Heart left ventricle (tissue), 16 donors: Measurements from ENCODE around the gene CEP128. TPM values are rescaled to one million over a fixed set of nuclear protein-coding genes. Genes with fewer than 3 reads are reported as not detected.

Source experiments
- ATAC-seq, 4 donors: fragments of 200-7000 bp; cut with Tn5 transposase; one replicate each; pipeline ENCODE4 v1.9.1; 2020 to 2022; ENCODE audit warnings: moderate library complexity in 4 of 4, mild to moderate bottlenecking in 3 of 4, moderate number of reproducible peaks in 1 of 4
- DNase-seq, 5 donors: peaks; one replicate each; pipeline ENCODE4 v3.0.0-alpha.2; 2020
- H3K27ac ChIP-seq, 12 donors: fragments of 200-600 bp; sonication (generic) in 4 of 12; one replicate each; pipeline versions ENCODE4 v1.5.0 to v1.8.0; 2016 to 2022; ENCODE audit warnings: mild to moderate bottlenecking in 2 of 12
- H3K27me3 ChIP-seq, 9 donors: fragments of 200-600 bp; sonication (generic) in 2 of 9; one replicate each; pipeline versions ENCODE4 v1.5.1 to v1.8.0; 2016 to 2022; ENCODE audit warnings: mild to moderate bottlenecking in 3 of 9
- H3K36me3 ChIP-seq, 9 donors: fragments of 200-600 bp; sonication (generic) in 2 of 9; one replicate each; pipeline versions ENCODE4 v1.5.0 to v1.8.0; 2018 to 2022; ENCODE audit warnings: mild to moderate bottlenecking in 2 of 9
- H3K4me1 ChIP-seq, 12 donors: fragments of 200-600 bp; sonication (generic) in 4 of 12; one replicate each; pipeline versions ENCODE4 v1.5.0 to v1.8.0; 2016 to 2022; ENCODE audit warnings: mild to moderate bottlenecking in 3 of 12
- H3K4me3 ChIP-seq, 12 donors: fragments of 200-600 bp; sonication (generic) in 4 of 12; one replicate each; pipeline versions ENCODE4 v1.5.0 to v1.8.0; 2017 to 2022; ENCODE audit warnings: mild to moderate bottlenecking in 9 of 12, moderate library complexity in 4 of 12
- H3K9me3 ChIP-seq, 12 donors: fragments of 200-600 bp; sonication (generic) in 4 of 12; one replicate each; pipeline versions ENCODE4 v1.5.0 to v1.8.0; 2016 to 2022; ENCODE audit warnings: mild to moderate bottlenecking in 1 of 12
- POLR2A ChIP-seq, 2 donors: fragments of 450-650 bp; IDR thresholded peaks; one replicate each; pipeline ENCODE4 v1.6.1; 2017; ENCODE audit warnings: antibody characterized with exemption in 2 of 2, mild to moderate bottlenecking in 2 of 2, moderate library complexity in 2 of 2
- WGBS, 4 donors: extraction: QIAGEN DNeasy Blood & Tissue Kit in 2 of 4; methylation state at CpG; one replicate each; pipeline versions ENCODE4 v1.1.5 to v1.1.7; 2013 to 2018; 5-methylcytosine and 5-hydroxymethylcytosine counted together
- intact Hi-C, 10 donors: fragments of 100-400 bp; cut with DNase I; formaldehyde crosslinking; loops; one replicate each; pipeline versions ENCODE4 v1.11.1 to v1.14.2; 2022
- polyA plus RNA-seq, 2 donors: library from polyadenylated mRNA; stranded (reverse); fragments of 200-250 nt; gene quantifications; one replicate each; pipeline ENCODE4 v1.2.3, GENCODE V29; 2013
- total RNA-seq, 9 donors: library from RNA; depleted of rRNA in 2 of 9; stranded (reverse); fragments of >200 nt in 2 of 9; fragmentation: NEBNext Ultra II Directional in 3 of 9; extraction: Animal tissue kit (Norgen Biotek cat#: 25700) in 3 of 9; gene quantifications; one replicate each; pipeline versions ENCODE4 v1.1.0 to v1.2.4, GENCODE V29; 2016 to 2023
- TF ChIP-seq, protein P1 (sequence below), 12 donors: fragments of 200-600 bp; sonication (generic) in 4 of 12; IDR thresholded peaks; one replicate each; pipeline versions ENCODE4 v1.5.0 to v1.8.0; 2018 to 2022; ENCODE audit warnings: antibody characterized with exemption in 12 of 12, mild to moderate bottlenecking in 5 of 12
- donor health status: ischemic (EF 13 %, LVEDD 7.1; RV severe dilation, severe dysfunction).
- donor health status: healthy with polysubstance abuse.
- donor health status: DM: no; HTN: yes; CAD: no.
- donor health status: DM: no; HTN: no; CAD: no.
- donor health status: ischemic (EF 25% LVEDD 6.9; RV normal size, moderate dysfunction).
- donor health status: ischemic (EF 25% LVEDD 5.7; RV mildly dilated, moderate dysfunction).
- donor health status: healthy.
- donor health status: DM: yes; HTN: yes; CAD: no.
- donor health status: ischemic (EF 35%, LVEDD 5.7; RV mildly dilated, moderate dysfunction).
- donor health status: nonischemic (EF 11% LVEDD 7.7; RV severe dilation, severe dysfunction).
- donor health status: DM: yes; HTN: yes; CAD: no.
- donor health status: PGD.
- donor health status: ischemic (EF 29% LVEDD 5.4; RV normal size, mild dysfunction).
- donor health status: nonischemic (EF 23%, LVEDD 6.1; RV moderate dilation, normal function).

Gene CEP128
- total and polyA plus RNA-seq, 11 donors: 0.94 to 6.6 (median 3.4) TPM

DNA sequence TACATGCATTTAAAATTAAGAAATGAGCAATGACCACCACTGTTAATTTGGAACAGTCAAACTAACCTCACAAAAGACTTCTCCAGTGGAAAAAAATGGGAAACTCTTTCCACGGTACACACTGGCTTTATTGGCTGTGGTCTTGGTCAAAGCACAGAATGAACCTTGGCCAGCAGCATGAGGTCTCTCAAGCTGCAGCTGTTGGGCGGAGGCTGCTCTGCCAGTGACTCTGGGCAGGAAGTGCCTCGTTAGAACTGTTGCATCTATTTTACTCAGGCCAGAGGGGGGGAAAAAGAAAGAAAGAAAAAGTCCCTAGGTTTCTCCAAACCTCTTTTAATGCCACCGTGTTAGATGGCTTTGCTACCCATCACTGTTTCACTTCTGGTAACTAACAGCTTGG, 450.4 kb downstream of the CEP128 start:
- intact Hi-C loops: no loop called here
- 29 to 49% (median 37%) methylated on average over 4 of the region's 4 CpGs for WGBS, 4 donors
- DNase-seq: peak; percentile 46 to 75 (median 52)

DNA sequence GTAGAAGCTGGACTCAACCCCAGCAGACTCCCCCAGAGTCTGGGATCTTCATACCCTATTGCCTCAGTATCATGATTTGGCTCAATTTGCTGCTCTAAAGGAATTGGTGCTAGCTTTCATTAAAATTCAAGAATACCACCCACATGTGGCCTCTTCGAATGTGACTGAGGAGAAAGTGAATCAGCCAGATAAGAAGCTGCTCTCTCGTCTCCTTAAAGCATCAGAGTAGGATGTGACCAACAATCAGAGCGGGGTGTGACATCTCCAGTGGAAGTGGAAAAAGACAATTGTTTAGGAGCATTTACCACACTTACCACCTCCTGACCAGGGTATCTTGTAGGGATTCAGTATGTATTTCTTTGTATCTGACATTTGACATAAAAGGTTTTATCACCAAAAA, 452.0 kb downstream of the CEP128 start:
- intact Hi-C loops: no loop called here
- 60 to 88% (median 81%) methylated on average over 3 of the region's 3 CpGs for WGBS, 4 donors

More for the DNA sequence above, 450.4 kb downstream of the CEP128 start:
- Histone ChIP-seq H3K27me3 (no peaks in the 10 kb centered on the region), H3K4me1 (peaks cover 0 to 33% (median 0%) of the 10 kb centered on the region in 12 donors), H3K36me3 (no peaks in the 10 kb centered on the region), H3K4me3 (no peak overlapping the region), H3K9me3 (no peaks in the 10 kb centered on the region), H3K27ac (peak overlapping the region in 7 of 12 donors; percentile 2 to 81 (median 60))
- TF ChIP-seq, protein P1, sequence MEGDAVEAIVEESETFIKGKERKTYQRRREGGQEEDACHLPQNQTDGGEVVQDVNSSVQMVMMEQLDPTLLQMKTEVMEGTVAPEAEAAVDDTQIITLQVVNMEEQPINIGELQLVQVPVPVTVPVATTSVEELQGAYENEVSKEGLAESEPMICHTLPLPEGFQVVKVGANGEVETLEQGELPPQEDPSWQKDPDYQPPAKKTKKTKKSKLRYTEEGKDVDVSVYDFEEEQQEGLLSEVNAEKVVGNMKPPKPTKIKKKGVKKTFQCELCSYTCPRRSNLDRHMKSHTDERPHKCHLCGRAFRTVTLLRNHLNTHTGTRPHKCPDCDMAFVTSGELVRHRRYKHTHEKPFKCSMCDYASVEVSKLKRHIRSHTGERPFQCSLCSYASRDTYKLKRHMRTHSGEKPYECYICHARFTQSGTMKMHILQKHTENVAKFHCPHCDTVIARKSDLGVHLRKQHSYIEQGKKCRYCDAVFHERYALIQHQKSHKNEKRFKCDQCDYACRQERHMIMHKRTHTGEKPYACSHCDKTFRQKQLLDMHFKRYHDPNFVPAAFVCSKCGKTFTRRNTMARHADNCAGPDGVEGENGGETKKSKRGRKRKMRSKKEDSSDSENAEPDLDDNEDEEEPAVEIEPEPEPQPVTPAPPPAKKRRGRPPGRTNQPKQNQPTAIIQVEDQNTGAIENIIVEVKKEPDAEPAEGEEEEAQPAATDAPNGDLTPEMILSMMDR (IDR thresholded peaks at IDR 0.05): no peak
- TF ChIP-seq POLR2A (IDR thresholded peaks at IDR 0.05): no peak
- peak; percentile 82 to 94 (median 91) for ATAC-seq

DNA sequence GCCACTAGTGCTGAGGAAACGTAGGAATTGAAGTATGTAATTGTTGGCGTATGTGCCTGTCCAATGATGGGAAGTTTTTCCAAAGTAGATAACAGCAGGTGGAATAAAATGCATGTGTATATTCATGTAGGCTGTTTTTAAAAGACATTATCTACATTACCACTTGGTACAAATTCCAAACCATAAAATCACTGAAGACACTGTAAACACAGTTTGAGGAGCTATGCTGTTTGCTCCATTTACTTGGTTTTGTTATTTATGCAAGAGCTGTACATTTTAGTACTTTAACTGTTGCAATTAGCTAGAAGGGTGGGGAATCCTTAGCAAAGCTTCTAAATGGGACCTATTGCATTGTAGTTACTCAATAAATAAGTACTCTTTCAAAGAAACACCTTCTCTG, 455.8 kb downstream of the CEP128 start:
- Histone ChIP-seq H3K27me3 (no peaks in the 10 kb centered on the region), H3K9me3 (no peaks in the 10 kb centered on the region), H3K4me1 (peaks cover 0 to 7% (median 0%) of the 10 kb centered on the region in 12 donors), H3K27ac (no peak overlapping the region), H3K4me3 (no peak overlapping the region), H3K36me3 (no peaks in the 10 kb centered on the region)
- 95 to 99% (median 96%) methylated on average over 2 of the region's 2 CpGs for WGBS, 4 donors
- DNase-seq (no peak), ATAC-seq (no peak)
- intact Hi-C loops: no loop called here
- TF ChIP-seq POLR2A (IDR thresholded peaks at IDR 0.05): no peak
- TF ChIP-seq, protein P1 (IDR thresholded peaks at IDR 0.05): no peak

More for the DNA sequence above, 452.0 kb downstream of the CEP128 start:
- Histone ChIP-seq H3K9me3 (no peaks in the 10 kb centered on the region), H3K27ac (no peak overlapping the region), H3K4me3 (no peak overlapping the region), H3K36me3 (no peaks in the 10 kb centered on the region), H3K4me1 (peaks cover 0 to 31% (median 0%) of the 10 kb centered on the region in 12 donors), H3K27me3 (no peaks in the 10 kb centered on the region)
- ATAC-seq: no peak
- TF ChIP-seq, protein P1 (IDR thresholded peaks at IDR 0.05): no peak
- TF ChIP-seq POLR2A (IDR thresholded peaks at IDR 0.05): no peak
- no peak for DNase-seq

DNA sequence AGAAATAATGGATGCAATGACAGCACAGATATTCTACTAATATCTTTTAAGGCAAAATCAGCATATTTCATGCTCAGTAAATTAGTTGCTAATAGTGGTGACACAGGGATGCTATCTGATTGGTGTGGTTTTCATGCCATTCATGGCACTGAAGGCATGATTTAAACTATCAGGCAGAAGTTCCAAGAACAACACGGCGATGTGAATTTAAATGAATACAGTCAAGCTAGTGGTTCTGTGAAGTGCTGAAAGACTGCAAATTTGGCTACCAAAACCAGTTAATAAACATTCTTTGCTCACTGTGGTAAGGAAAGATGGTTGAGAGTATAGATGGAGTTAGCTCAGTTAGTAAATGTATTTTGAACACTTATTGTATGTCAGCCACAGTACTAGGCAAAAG, 458.2 kb downstream of the CEP128 start:
- no peak overlapping the region for H3K4me3 ChIP-seq
- ATAC-seq (no peak), DNase-seq (no peak)
- intact Hi-C loops: no loop called here
- no peaks in the 10 kb centered on the region for H3K9me3 ChIP-seq
- WGBS, 4 donors: 98 to 100% (median 99%) methylated on average over 2 of the region's 2 CpGs
- TF ChIP-seq, protein P1 (IDR thresholded peaks at IDR 0.05): no peak
- no peak for TF ChIP-seq POLR2A (IDR thresholded peaks at IDR 0.05)
- H3K36me3 ChIP-seq: no peaks in the 10 kb centered on the region
- no peaks in the 10 kb centered on the region for H3K4me1 ChIP-seq
- H3K27ac ChIP-seq: no peak overlapping the region
- H3K27me3 ChIP-seq: no peaks in the 10 kb centered on the region
